HCT116 (cell line): ENCODE measurements around the gene AMN. TPM values are rescaled to one million over a fixed set of nuclear protein-coding genes. Genes with fewer than 3 reads are reported as not detected.

ENCODE experiments used
- ATAC-seq: fragments of 200-7000 bp; cut with Tn5 transposase; 2 replicates; pipeline ENCODE4 v1.9.1; 2020; ENCODE audit warnings: mild to moderate bottlenecking, moderate library complexity
- BruUV-seq: library from RNA; stranded (reverse); fragments of 400-500 nt; replicated peaks from 2 replicates; lab custom pipeline; 2021; lab: Mats Ljungman, UMichigan
- CTCF ChIA-PET: fragments of 300-600 bp; sonication (Branson Sonifier 250); formaldehyde crosslinking; loops from one replicate; lab custom pipeline; 2021; ENCODE audit warnings: antibody characterized with exemption; lab: Charles Lee
- POLR2A ChIA-PET: fragments of 300-600, 350-600 bp; sonication (Branson Sonifier 250); formaldehyde crosslinking; loops from one replicate; lab custom pipeline; 2021; ENCODE audit warnings: antibody characterized with exemption; lab: Charles Lee
- RAD21 ChIA-PET, 2 experiments: fragments of 300-600 bp; sonication (Branson Sonifier 250); formaldehyde crosslinking; loops; one replicate each; lab custom pipeline; 2023; ENCODE audit warnings: low total read pairs in 2 of 2; ENCODE audit not compliant: uncharacterized antibody in 2 of 2, unreplicated experiment in 2 of 2, low non-redundant PET in 1 of 2; lab: Charles Lee
- DNase-seq: peaks from one replicate; pipeline ENCODE4 v3.0.0-alpha.2; 2010; ENCODE audit warnings: low read depth, low spot score
- H2AFZ ChIP-seq: fragments of 200-600 bp; shearing (Covaris generic), sonication (generic); 2 replicates; pipeline ENCODE4 v1.6.1; 2017; ENCODE audit warnings: low read depth, mixed run types, mixed read lengths, antibody characterized with exemption, low read length; ENCODE audit not compliant: poor library complexity, severe bottlenecking
- H3K27ac ChIP-seq: 2 replicates; pipeline ENCODE4 v1.5.1; 2012; ENCODE audit warnings: low read depth, low read length
- H3K27me3 ChIP-seq: fragments of 200-600 bp; sonication (generic); 2 replicates; pipeline ENCODE4 v1.6.1; 2016; ENCODE audit warnings: mixed run types, low read length, mixed read lengths; ENCODE audit not compliant: insufficient read depth
- H3K36me3 ChIP-seq, 2 experiments: fragments of 200-500 bp in 1 of 2; fragments of 200-600 bp in 1 of 2; sonication (Bioruptor generic) in 1 of 2; sonication (generic) in 1 of 2; 2 replicates each; pipeline versions ENCODE4 v1.5.1 to v1.6.1; 2014 to 2016; ENCODE audit warnings: low read length in 2 of 2, inconsistent platforms in 1 of 2, mixed read lengths in 1 of 2, mixed run types in 1 of 2; ENCODE audit not compliant: insufficient read depth in 2 of 2, control insufficient read depth in 1 of 2
- H3K4me1 ChIP-seq, 2 experiments: fragments of 200-600 bp in 1 of 2; sonication (generic) in 1 of 2; 2 replicates each; pipeline versions ENCODE4 v1.5.1 to v1.6.1; 2012 to 2017; ENCODE audit warnings: low read length in 2 of 2, inconsistent platforms in 1 of 2, mild to moderate bottlenecking in 1 of 2, mixed read lengths in 1 of 2, mixed run types in 1 of 2, moderate library complexity in 1 of 2; ENCODE audit not compliant: insufficient read depth in 2 of 2, control insufficient read depth in 1 of 2
- H3K4me2 ChIP-seq: fragments of 200-600 bp; sonication (generic); 2 replicates; pipeline ENCODE4 v1.6.1; 2017; ENCODE audit warnings: mixed run types, low read length, mixed read lengths
- H3K4me3 ChIP-seq, 2 experiments: fragments of 200-600 bp in 1 of 2; sonication (generic) in 1 of 2; replicated peaks in 1 of 2; 2 replicates each; pipeline ENCODE4 v1.5.1; 2011 to 2016; ENCODE audit warnings: low read length in 2 of 2, control low read depth in 1 of 2, low read depth in 1 of 2, mild to moderate bottlenecking in 1 of 2, mixed read lengths in 1 of 2, mixed run types in 1 of 2
- H3K79me2 ChIP-seq: fragments of 200-600 bp; sonication (generic); 2 replicates; pipeline ENCODE4 v1.6.1; 2017; ENCODE audit warnings: mild to moderate bottlenecking, mixed run types, low read length, moderate library complexity, mixed read lengths; ENCODE audit not compliant: insufficient read depth
- H3K9ac ChIP-seq: fragments of 200-600 bp; sonication (generic); 2 replicates; pipeline ENCODE4 v1.6.1; 2016; ENCODE audit warnings: low read length, mixed read lengths
- H3K9me2 ChIP-seq: fragments of 200-600 bp; sonication (generic), shearing (Covaris generic); 2 replicates; pipeline ENCODE4 v1.6.1; 2017; ENCODE audit warnings: mixed run types, mild to moderate bottlenecking, moderate library complexity; ENCODE audit not compliant: insufficient read depth
- H3K9me3 ChIP-seq, 2 experiments: fragments of 200-500 bp in 1 of 2; fragments of 200-600 bp in 1 of 2; sonication (Bioruptor generic) in 1 of 2; sonication (generic) in 1 of 2; 2 replicates each; pipeline ENCODE4 v1.6.1; 2014 to 2017; ENCODE audit warnings: low read length in 2 of 2, mixed read lengths in 2 of 2, inconsistent platforms in 1 of 2, low read depth in 1 of 2, mild to moderate bottlenecking in 1 of 2, mixed run types in 1 of 2, moderate library complexity in 1 of 2; ENCODE audit not compliant: control insufficient read depth in 1 of 2, insufficient read depth in 1 of 2
- H4K20me1 ChIP-seq: fragments of 200-600 bp; sonication (generic), shearing (Covaris generic); 2 replicates; pipeline ENCODE4 v1.6.1; 2017; ENCODE audit warnings: mixed run types, mild to moderate bottlenecking, moderate library complexity; ENCODE audit not compliant: insufficient read depth
- CEBPB ChIP-seq: IDR thresholded peaks from 2 replicates; pipeline ENCODE4 v1.6.1; 2012; ENCODE audit warnings: low read depth
- EZH2phosphoT487 ChIP-seq: fragments of 200-600 bp; IDR thresholded peaks from 2 replicates; pipeline ENCODE4 v1.6.1; 2018; ENCODE audit warnings: antibody characterized with exemption, borderline replicate concordance
- FOSL1 ChIP-seq: IDR thresholded peaks from 2 replicates; pipeline ENCODE4 v1.6.1; 2012; ENCODE audit warnings: low read depth
- JUND ChIP-seq: IDR thresholded peaks from 2 replicates; pipeline ENCODE4 v1.6.1; 2012
- MAX ChIP-seq: IDR thresholded peaks from 2 replicates; pipeline ENCODE4 v1.6.1; 2012
- POLR2A ChIP-seq: IDR thresholded peaks from 2 replicates; pipeline ENCODE4 v1.7.0; 2011; ENCODE audit warnings: borderline replicate concordance; ENCODE audit not compliant: insufficient read depth, insufficient read length; ENCODE audit errors: extremely low read depth
- RAD21 ChIP-seq: IDR thresholded peaks from 2 replicates; pipeline ENCODE4 v1.6.1; 2012; ENCODE audit warnings: low read depth, mild to moderate bottlenecking
- ZBTB33 ChIP-seq: IDR thresholded peaks from 2 replicates; pipeline ENCODE4 v1.6.1; 2011; ENCODE audit warnings: mild to moderate bottlenecking, low read length, moderate library complexity; ENCODE audit not compliant: insufficient replicate concordance; ENCODE audit errors: extremely low read depth
- intact Hi-C: fragments of 100-400 bp; cut with micrococcal nuclease; formaldehyde crosslinking; loops from 2 replicates; pipeline ENCODE4 v1.10.0; 2022
- total RNA-seq: library from RNA; stranded (reverse); gene quantifications from one replicate; pipeline ENCODE4 v1.2.1, GENCODE V29; 2021; ENCODE audit not compliant: unreplicated experiment

AMN gene
- total RNA-seq, 1 experiment from 2014 or later, result 5.7 TPM

- H3K4me2 ChIP-seq, result no peak overlapping the region
- H4K20me1 ChIP-seq, result no peaks in the 10 kb centered on the region
- H3K27ac ChIP-seq, result no peak overlapping the region
- H3K79me2 ChIP-seq, result no peaks in the 10 kb centered on the region
- no peaks in the 10 kb centered on the region for H3K9me2 ChIP-seq
- no peaks in the 10 kb centered on the region for H3K27me3 ChIP-seq
- TF ChIP-seq JUND (no peak), MAX (no peak)
- intact Hi-C loops, result no loop called here
- BruUV-seq, result no TSS peak
- ChIA-PET RAD21 (no interaction called here), CTCF (no interaction called here), POLR2A (no interaction called here)
- no peak overlapping the region for H2AFZ ChIP-seq
- peaks cover 4 to 24% of the 10 kb centered on the region in 2 experiments; a peak in 3 of 4 replicates for H3K36me3 ChIP-seq
- H3K4me1 ChIP-seq, result no peaks in the 10 kb centered on the region
- DNase-seq, result no peak
- ATAC-seq, result no peak
- no peak overlapping the region for H3K9ac ChIP-seq
- no peak overlapping the region for H3K4me3 ChIP-seq
- H3K9me3 ChIP-seq, result no peaks in the 10 kb centered on the region
Observed at GRCh38 chr14:102891556-102891955, 30.9 kb upstream of the AMN start.

- intact Hi-C loops, result no loop called here
- ATAC-seq, result no peak
- ChIA-PET POLR2A (no interaction called here), RAD21 (no interaction called here)
- H3K4me3 ChIP-seq, result no peak overlapping the region
- no peaks in the 10 kb centered on the region for H3K9me2 ChIP-seq
- no peak overlapping the region for H3K9ac ChIP-seq
- H3K9me3 ChIP-seq, result no peaks in the 10 kb centered on the region
- H3K27ac ChIP-seq, result no peak overlapping the region
- no TSS peak for BruUV-seq
- H3K79me2 ChIP-seq, result no peaks in the 10 kb centered on the region
- no peaks in the 10 kb centered on the region for H3K4me1 ChIP-seq
- no peak for DNase-seq
- H4K20me1 ChIP-seq, result no peaks in the 10 kb centered on the region
- H2AFZ ChIP-seq, result no peak overlapping the region
- H3K36me3 ChIP-seq, result peaks cover 4 to 22% of the 10 kb centered on the region in 2 experiments; a peak in 2 of 4 replicates
- TF ChIP-seq CEBPB (no peak), POLR2A (no peak), ZBTB33 (no peak), EZH2phosphoT487 (no peak), FOSL1 (no peak), RAD21 (no peak), JUND (no peak)
- TF ChIP-seq, all 23 proteins: peak for 0
- H3K27me3 ChIP-seq, result no peaks in the 10 kb centered on the region
- H3K4me2 ChIP-seq, result no peak overlapping the region
- CTCF ChIA-PET, result no interaction called here
Observed at GRCh38 chr14:102892651-102893050, 29.8 kb upstream of the AMN start.
